BJ (cell line): ENCODE results near the gene NPR3. TPM values are rescaled to one million over a fixed set of nuclear protein-coding genes. Genes with fewer than 3 reads are reported as not detected.
A peak's percentile ranks its signal among the peaks of the same experiment; 100 is the strongest.

Experiments used
- CTCF ChIA-PET: fragments of 350-600 bp; formaldehyde crosslinking; extraction: SDS; loops from one replicate; lab custom pipeline; 2021; ENCODE audit warnings: antibody characterized with exemption, inconsistent platforms; lab: Yijun Ruan, JAX
- POLR2A ChIA-PET: fragments of 300-600 bp; sonication (Branson Sonifier 250); formaldehyde crosslinking; extraction: SDS; loops from one replicate; lab custom pipeline; 2021; ENCODE audit warnings: antibody characterized with exemption; lab: Charles Lee
- DNase-seq: peaks from one replicate; pipeline ENCODE4 v3.0.0-alpha.2; 2011; ENCODE audit warnings: low read depth
- H3K27me3 ChIP-seq: 2 replicates; pipeline ENCODE4 v1.6.0; 2011; ENCODE audit warnings: low read length; ENCODE audit not compliant: control insufficient read depth, insufficient read depth
- H3K36me3 ChIP-seq: 2 replicates; pipeline ENCODE4 v1.5.1; 2011; ENCODE audit warnings: low read length; ENCODE audit not compliant: control insufficient read depth, insufficient read depth
- H3K4me3 ChIP-seq: 2 replicates; pipeline ENCODE4 v1.5.1; 2011; ENCODE audit warnings: low read depth, mild to moderate bottlenecking, control low read depth, low read length
- polyA plus RNA-seq: library from polyadenylated mRNA; depleted of rRNA; stranded (reverse); fragments of >200 nt; gene quantifications from 2 replicates; pipeline ENCODE4 v1.2.3, GENCODE V29; 2011
- TF ChIP-seq, protein P1 (sequence below): IDR thresholded peaks from 2 replicates; pipeline ENCODE4 v1.5.1; 2011; ENCODE audit warnings: low read depth, mild to moderate bottlenecking, control low read depth, inconsistent platforms, low read length, moderate library complexity; ENCODE audit not compliant: insufficient read depth

Gene NPR3
- polyA plus RNA-seq, 1 experiment = 8.1 TPM

DNA sequence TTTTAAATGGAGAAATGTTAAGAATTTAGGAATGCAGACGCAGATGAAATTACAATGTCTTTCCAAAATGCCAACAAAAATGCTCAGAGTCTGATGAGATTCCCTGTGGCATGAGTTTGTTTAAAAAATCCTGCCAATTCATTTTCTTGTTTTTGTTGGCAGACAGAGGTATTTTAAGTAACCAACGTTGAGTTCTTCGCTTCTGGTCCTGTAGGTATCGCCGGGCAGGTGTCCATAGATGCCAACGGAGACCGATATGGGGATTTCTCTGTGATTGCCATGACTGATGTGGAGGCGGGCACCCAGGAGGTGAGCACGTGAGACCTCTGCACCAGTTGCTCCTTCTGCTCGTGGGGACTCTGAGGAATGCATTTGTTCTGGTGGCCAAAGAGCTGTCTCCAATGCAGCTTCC is 69.4 kb downstream of the NPR3 start:
- no peak overlapping the region for H3K4me3 ChIP-seq
- TF ChIP-seq, protein P1, sequence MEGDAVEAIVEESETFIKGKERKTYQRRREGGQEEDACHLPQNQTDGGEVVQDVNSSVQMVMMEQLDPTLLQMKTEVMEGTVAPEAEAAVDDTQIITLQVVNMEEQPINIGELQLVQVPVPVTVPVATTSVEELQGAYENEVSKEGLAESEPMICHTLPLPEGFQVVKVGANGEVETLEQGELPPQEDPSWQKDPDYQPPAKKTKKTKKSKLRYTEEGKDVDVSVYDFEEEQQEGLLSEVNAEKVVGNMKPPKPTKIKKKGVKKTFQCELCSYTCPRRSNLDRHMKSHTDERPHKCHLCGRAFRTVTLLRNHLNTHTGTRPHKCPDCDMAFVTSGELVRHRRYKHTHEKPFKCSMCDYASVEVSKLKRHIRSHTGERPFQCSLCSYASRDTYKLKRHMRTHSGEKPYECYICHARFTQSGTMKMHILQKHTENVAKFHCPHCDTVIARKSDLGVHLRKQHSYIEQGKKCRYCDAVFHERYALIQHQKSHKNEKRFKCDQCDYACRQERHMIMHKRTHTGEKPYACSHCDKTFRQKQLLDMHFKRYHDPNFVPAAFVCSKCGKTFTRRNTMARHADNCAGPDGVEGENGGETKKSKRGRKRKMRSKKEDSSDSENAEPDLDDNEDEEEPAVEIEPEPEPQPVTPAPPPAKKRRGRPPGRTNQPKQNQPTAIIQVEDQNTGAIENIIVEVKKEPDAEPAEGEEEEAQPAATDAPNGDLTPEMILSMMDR = no peak
- POLR2A ChIA-PET = no interaction called here
- no peaks in the 10 kb centered on the region for H3K27me3 ChIP-seq
- DNase-seq = no peak
- H3K36me3 ChIP-seq = no peaks in the 10 kb centered on the region
- CTCF ChIA-PET = no interaction called here

DNA sequence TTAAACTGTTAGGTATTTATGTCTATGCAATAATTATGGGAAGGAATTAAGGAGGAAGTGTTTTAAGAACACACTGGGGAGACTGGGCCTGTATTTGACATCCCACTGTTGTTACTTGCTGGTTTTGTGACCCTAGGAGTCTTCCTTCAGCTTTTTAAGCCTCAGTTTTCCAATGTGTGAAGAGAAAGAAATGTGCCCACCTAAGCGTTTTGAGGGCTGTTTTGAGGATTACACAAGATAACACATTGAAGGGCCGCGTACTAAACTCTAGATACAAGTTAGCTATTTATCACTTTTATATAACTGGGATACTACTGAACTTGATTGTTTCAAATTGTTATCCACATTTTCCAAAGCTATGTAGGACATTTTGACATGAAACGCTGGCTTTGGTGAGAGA is 72.5 kb downstream of the NPR3 start:
- DNase-seq = no peak
- Histone ChIP-seq H3K4me3 (no peak overlapping the region), H3K27me3 (no peaks in the 10 kb centered on the region), H3K36me3 (no peaks in the 10 kb centered on the region)
- TF ChIP-seq, protein P1 = no peak
- ChIA-PET POLR2A (no interaction called here), CTCF (interaction anchor here (0.6 to 1.1 kb wide), 2 partner anchors 9 to 408 kb away, joined by 3 read pairs; no protein-coding TSS in a partner anchor)

DNA sequence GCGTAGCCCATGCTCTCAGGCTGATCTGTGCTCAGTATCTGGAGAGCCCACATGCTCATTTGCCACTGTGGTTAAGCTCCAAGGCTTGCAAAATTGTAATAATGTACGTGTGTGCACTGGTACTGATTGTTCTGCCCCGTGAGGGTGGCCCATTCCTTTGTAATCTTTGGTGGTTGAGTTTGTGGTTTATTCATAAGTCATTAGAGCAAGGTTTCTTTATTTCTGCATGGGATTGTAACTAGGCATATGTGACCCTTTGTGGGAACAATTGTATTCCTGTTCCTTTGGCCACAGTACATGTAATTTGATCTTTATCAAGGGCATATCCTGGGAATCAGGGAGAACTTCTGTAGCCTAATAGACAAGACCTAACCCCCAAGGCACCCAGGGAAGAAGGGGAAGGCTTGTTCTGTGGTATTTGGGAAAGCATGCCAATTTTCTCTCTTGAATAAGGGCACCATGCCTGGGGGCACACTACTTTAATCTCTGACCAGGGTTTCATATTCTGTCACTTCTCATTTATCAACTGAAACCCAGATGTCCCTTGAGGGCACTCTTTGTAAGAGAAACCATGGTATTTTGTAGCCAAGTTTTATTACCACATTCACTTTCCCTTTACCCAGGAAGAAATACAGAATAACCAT is 74.6 kb downstream of the NPR3 start:
- no peaks in the 10 kb centered on the region for H3K27me3 ChIP-seq
- no peaks in the 10 kb centered on the region for H3K36me3 ChIP-seq
- DNase-seq = no peak
- TF ChIP-seq, protein P1 = no peak
- CTCF ChIA-PET = no interaction called here
- H3K4me3 ChIP-seq = no peak overlapping the region
- POLR2A ChIA-PET = no interaction called here

DNA sequence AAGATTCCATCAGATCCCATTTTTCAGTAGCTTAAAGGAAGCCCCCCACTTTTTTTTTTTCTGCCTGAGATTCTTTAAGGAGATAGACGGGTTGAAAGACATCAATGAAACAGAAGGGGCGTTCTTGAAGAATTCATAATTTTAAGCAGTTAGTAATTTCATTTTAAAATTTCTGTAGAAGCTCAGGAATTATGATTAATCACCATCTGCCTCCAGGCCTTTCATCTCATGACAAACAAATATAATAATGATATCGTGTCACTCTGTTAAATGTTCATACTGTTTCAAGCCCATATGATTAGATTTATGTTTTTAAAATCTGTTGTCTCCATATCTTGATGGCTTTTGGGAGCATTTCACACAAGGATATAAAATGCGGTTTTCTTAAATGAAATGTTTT is 75.2 kb downstream of the NPR3 start:
- ChIA-PET CTCF (interaction anchor here (0.6 kb wide), 1 partner anchor 252 kb away, joined by 3 read pairs; no protein-coding TSS in a partner anchor), POLR2A (no interaction called here)
- Histone ChIP-seq H3K4me3 (no peak overlapping the region), H3K36me3 (no peaks in the 10 kb centered on the region), H3K27me3 (no peaks in the 10 kb centered on the region)
- TF ChIP-seq, protein P1 = no peak
- DNase-seq = no peak

DNA sequence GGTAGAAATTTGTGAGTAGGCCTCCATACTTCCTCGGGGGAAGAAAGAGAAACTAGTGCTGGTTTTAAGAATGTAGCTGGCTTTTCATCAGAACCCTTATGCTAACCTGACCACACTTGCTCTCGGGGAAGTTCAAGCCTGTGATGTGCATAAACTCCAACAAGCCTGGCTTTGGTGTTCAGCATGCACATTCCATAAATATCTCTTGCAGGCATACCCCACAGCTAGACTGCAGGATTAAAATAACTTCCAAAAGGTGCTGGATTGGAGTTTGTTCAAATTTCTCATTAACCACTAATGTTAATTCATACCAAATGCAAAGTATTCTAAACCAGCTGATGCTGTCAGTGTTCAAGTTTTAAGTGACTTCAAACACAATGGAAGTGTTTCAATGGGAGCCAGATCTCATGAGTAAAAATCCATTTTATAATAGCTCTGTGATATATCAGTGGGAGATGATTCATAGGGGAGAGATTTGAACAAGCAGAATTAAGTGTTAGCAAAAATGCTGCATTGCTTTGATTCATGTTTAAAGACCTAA is 79.4 kb downstream of the NPR3 start:
- TF ChIP-seq, protein P1 = no peak
- Histone ChIP-seq H3K4me3 (no peak overlapping the region), H3K27me3 (no peaks in the 10 kb centered on the region), H3K36me3 (no peaks in the 10 kb centered on the region; the same call in 1 of the 2 replicates)
- peak; percentile 47 for DNase-seq
- ChIA-PET POLR2A (interaction anchor here (0.6 kb wide), 1 partner anchor 14 kb away, joined by 3 read pairs; no protein-coding TSS in a partner anchor), CTCF (interaction anchor here (0.9 to 1.1 kb wide), 3 partner anchors 16 to 633 kb away, joined by 3 to 4 read pairs (median 3); no protein-coding TSS in a partner anchor)
